Stimulated activated CD4-positive, alpha-beta T cell treated with anti-CD3 and anti-CD28 coated beads, Interleukin-2, amount 100 ng/mL, for 24 hours (primary cell): ENCODE data around the gene SLC5A11.

ENCODE experiments used
- DNase-seq, 2 donors: peaks; one replicate each; pipeline ENCODE4 v3.0.0-alpha.2; 2020

Gene SLC5A11

DNA sequence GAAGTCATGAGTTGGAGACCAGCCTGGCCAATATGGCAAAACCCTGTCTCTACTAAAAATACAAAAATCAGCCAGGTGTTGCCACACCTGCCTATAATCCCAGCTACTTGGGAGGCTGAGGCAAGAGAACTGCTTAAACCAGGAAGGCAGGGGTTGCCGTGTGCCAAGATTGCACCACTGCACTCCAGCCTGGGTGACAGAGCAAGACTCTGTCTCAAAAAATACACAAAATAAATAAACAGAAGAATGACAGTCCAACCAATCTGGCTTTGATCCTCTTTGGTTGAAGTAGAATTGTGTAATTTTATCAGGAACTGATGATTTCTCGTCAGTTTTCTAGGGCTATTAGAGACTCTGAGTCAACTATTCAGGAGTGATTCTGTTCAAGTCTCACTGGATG lies 79.4 kb downstream of the SLC5A11 start:
- DNase-seq: no peak

DNA sequence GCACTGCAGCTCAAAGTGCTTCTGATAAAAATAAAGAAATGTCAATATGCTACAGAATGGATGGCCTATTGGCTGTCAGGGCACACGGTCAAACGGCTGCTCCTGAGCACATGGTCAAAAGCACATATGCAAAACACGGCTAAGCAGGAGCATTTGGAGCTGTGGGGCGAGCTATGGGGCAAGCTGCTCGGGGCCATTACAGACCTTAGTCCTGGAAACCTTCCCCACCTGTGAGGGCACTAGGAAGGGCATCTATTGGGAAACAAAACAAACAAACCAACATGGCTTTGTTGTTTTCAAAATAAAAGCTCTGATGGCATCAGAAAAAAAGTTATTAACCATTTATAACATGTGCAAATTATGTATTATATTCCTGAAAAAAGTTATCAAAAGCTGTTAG lies 83.6 kb downstream of the SLC5A11 start:
- DNase-seq: no peak

DNA sequence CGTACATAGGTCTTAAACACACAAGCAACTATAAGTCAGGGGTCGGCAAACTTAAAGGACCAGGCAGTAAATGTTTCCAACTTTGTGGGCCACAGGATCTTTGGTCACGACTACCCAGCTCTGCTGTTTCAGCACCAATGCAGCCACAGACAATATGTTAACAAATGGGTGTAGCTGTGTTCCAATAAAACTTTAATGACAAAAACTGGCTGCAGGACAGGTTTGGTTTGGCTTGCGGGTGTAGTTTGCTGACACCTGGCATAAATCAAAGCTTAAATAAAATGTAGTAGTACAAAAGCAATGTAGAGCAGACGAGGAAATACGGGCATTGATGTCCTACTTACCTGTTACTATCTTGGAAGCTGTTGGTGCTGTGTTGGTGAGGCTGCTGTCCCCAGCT lies 84.7 kb downstream of the SLC5A11 start:
- DNase-seq: no peak

DNA sequence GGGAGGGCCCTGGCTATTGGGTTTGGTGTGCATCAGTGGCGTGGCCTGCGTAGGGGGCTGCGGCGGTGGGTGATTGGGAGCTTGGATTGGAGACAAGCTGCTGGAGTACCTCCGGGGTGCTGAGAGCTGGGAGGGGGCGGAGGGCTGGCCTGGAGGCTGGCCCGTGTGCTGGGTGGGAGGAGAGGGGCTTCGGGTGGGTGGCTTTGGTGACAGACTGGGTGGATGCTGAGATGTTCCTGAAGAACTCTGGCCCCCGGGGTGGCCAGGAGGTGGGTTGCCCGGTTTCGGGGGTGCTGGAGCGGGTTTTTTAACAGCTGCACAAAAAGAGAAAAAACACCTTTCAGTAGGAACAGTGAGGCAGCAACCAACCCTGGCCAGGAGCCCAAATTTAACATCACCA lies 85.3 kb downstream of the SLC5A11 start:
- no peak for DNase-seq

DNA sequence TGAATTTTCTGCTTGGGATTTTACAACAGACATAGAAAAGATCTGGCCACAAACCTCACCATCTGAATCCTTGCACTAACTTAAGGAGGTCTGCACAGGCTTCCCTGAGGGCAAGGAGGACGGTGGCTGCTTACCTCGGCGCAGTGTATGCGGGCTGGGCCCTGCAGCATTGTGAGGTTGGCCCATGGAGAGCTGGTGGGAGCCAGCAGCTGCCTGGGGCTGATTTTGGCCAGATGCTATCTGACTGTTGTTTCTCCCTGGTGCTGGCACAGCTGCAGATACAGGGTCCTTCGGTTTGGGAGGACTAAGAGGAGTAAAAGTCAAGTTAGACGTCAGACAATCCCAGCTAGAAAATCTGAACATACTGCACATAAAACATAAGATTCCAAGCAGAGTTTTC lies 89.6 kb downstream of the SLC5A11 start:
- no peak for DNase-seq

DNA sequence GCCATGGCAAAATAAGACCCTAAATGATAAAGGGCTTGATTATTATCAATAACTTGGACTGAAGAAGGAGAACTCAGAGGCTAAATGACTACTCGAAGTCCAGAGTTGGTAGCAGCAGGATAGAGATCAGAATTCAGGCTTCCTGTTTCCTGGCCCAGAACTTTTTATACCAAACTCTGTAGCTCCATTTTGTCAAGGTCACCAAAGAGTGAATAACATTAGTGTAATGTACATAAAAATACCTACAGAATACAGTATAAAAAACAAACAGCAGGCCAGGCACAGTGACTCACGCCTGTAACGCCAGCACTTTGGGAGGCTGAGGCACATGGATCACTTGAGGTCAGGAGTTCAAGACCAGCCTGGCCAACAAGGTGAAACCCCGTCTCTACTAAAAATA lies 90.4 kb downstream of the SLC5A11 start:
- no peak for DNase-seq

DNA sequence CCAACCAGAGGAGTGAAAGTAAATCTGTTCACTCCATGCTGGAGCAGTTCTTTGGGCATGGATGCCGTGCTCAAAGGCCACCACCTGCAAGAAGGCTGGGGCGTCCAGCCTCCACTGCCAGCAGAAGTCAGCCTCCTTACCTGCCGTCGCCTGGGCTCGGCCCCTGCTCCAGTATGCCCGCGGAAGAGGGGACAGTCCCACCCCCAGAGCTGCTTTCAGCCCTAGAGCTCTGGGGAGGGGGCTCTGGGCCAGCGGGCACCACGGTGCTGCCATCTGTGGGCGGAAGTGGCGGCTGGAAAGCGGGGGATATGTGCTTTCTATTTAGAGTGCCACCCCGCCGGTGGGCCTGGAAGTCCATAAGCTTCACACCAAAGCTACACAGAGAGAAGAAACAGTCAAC lies 93.5 kb downstream of the SLC5A11 start:
- DNase-seq: no peak

DNA sequence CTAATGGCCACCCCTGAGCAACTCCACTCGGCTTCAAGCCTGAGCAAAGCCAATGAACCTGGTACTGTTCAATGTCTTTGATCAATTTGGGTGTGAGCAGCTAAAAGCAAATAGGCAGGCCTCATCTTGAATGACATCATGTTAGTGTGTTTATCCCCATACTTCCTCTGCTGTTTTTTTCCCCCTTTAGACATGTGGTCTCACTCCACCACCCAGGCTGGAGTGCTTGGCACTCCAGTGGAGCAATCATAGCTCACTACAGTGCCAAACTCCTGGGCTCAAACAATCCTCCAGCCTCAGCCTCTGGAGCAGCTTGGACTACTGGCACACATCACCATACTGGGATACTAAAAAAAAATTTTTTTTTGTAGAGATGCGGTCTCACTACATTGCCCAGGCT lies 94.0 kb downstream of the SLC5A11 start:
- no peak for DNase-seq

DNA sequence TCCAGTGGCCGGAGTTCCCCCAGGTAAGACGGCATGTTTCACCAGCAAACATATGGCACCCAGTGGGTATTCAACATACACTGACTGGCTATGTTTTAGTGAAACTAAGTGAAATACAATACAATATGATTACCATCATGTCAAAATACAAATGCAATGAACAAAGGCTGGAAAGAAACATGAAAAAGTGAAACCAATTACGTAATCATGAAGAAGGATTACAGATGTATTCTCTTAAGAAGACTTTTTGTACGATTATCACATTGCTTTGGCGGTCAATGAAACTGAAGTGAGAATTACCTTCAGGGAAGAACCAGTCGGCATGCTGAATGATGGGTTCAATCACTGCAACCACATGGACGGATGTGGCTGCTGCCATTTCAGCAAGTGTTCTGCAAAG lies 97.7 kb downstream of the SLC5A11 start:
- DNase-seq: no peak

DNA sequence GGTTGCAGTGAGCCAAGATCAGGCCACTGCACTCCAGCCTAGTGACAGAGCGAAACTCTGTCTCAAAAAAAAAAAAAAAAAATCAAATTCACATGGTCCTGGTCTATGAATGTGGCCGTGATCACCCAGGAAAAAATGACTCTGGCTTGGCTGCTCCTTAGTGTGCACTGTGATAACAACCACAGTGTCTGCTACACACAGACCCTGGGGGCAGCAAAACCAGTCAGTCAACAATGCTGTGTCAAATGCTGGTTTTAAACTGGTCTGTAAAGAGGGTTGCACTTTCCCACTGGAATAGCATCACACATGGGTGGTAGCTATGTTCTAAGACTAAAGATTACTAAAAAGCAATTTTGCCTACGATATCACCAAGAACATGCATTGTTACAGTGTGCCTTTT lies 98.4 kb downstream of the SLC5A11 start:
- DNase-seq: no peak

DNA sequence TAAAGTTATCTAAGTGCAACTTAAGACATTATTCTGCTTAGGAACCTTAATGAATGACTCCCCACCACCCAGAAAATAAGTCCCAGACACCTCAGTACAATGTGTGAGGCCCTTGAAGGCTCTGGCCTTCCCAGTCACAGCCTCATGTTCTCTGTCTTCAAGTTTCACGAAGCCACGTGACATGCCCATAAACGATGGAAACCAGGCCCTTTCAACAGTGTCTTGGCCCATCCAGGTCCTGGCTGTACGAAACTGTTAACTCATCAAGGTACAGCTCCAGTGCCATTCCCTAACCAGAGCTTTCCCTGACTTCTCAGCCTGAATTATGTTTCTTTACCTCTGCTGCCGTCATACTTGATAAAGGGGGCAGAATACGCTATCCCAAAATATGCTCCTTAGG lies 100.4 kb downstream of the SLC5A11 start:
- DNase-seq: no peak

DNA sequence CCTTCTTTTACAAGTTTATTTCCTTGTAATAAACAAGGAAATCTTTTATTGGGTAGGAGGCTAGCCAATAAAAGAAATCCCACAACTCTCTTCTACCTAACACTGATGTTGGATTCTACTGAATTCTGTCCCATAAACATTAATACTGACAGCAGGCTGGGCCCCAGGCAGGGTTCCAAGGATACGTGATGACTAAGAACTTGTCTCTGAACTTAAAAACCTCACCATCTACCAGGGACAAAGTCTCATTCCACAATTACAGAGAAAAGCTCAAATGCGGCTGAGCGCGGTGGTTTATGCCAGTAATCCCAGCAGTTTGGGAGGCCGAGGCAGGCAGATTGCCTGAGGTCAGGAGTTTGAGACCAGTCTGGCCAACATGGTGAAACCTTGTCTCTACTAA lies 104.5 kb downstream of the SLC5A11 start:
- no peak for DNase-seq

DNA sequence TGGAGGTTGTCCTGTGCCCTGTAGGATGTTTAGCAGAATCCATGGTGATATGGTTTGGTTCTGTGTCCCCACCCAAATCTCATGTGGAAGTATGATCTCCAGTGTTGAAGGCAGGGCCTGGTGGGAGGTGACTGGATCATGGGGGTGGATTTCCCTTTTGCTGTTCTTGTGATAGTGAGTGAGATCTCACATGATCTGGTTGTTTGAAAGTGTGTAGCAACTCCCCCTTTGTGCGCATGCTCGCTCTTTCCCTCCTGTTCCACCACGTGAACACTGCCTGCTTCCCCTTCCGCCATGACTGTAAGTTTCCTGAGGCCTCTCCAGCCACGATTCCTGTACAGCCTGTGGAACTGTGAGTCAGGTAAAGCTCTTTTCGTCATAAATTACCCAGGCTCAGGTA lies 107.5 kb downstream of the SLC5A11 start:
- DNase-seq: no peak

DNA sequence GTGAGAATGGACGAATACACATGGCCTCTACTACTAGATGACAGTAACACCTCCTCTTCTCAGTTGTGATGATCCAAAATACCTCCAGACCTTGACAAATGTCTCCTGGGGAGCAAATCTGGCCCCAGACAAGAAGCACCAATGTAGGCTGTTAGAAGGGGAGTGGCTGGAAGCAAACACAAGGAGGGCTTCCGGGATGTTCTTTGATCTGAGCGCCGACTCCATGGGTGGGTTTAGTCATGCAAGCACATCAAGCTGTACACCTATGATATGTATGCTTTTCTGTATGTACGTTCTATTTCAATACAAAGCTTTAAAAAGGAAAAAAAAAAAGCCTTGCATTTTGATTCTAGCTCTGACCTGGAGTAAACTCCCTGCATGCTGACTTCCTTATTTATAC lies 108.0 kb downstream of the SLC5A11 start:
- no peak for DNase-seq

DNA sequence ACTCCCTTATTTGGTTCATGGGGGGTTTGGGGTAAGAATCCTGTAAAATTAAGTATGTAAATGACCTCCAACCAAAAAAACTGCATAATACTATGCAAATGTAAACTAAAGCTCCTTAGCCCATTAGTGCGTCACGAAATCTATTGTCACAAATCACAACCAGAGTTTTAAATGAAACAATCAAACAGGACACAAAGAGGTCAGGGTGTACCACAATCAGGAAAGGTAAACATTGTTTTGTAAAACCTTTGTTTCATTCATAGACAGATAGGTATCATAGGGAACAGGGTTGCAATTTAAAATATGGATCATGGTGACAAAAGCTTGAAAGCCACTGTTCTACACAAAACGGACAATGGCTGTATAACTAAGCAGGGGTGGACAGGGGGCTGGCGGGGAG lies 108.4 kb downstream of the SLC5A11 start:
- DNase-seq: no peak

DNA sequence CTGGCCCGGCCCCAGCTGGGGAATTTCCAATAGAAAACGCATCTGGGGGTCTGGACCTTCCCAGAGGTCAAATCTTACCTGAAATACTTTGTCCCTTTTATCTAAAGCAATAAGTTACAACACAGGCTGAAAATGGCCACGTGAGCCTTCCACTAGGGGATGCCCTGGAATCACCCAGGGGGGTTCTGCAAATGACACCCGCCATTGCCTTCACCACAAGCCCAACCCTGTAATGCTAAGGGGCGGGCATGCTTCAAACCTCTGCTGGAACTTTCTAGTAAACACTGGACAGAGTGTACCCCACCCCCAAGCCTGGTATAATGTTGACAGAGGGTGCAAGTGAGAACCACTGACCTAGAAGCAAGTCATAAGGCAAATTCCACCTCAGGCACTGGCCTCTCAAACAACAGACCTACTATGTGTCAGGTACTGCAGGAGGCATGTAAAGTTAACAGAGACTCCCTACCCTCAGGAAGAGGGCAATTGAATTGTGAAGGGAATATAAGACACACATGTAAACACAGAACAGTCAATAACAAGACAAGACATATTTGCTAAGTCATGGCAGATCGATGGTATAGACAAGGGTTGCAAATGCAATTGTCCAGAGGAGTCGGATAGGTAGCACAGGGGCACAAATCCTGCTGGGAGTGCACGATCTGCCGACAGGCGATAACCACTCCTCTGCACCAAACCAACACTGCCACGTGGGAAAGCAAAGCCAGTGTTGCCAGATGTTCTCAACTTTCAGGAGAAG lies 110.4 kb downstream of the SLC5A11 start:
- DNase-seq: no peak

DNA sequence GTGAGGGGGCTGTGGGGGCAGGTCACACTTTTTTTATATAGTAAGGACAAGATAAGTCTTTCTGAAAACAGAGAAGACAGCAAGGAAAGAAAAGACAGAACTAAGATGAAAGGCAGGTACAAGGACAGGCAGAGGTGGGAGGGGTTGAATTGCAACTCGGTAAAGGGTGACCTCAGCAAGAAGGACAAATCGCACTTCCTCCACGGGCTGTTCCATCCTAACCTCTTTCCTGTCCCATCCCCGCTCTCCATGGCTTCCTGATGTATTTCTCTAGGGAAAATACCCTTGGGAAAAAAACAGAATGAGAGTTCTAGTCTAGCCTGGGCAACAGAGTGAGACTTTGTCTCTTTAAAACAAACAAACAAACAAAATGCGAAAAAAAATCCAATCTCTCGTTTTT lies 112.1 kb downstream of the SLC5A11 start:
- DNase-seq: no peak
